ENCODE measurements around the gene MS4A4E. TPM values are rescaled to one million over a fixed set of nuclear protein-coding genes. Genes with fewer than 3 reads are reported as not detected.
"Not testable (repeated sequence)": the region's sequence is repeated elsewhere in the genome, so short reads cannot be mapped to it uniquely, and the experiment has no call there.

The MS4A4E gene
- total RNA-seq, 1 donor from 2014 or later: not detected

DNA sequence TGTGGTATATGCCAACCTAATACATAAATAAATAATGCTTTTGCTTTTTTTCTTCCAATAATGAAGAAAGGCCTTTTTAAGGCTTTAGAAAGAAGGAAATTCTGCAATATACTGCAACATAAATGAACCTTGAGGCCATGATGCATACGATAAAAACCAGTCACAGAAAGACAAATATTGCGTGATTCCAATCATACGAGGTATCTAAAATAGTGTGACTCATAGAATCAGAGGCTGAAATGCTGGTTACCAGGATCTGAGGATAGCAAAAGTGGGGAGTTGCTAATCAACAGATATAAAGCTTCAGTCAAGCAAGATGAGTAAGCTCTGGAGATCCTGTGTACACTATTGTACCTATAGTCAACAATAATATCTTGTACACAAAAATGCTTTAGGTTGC, 84.3 kb downstream of the MS4A4E start:
- H3K4me3 ChIP-seq: no peak overlapping the region

DNA sequence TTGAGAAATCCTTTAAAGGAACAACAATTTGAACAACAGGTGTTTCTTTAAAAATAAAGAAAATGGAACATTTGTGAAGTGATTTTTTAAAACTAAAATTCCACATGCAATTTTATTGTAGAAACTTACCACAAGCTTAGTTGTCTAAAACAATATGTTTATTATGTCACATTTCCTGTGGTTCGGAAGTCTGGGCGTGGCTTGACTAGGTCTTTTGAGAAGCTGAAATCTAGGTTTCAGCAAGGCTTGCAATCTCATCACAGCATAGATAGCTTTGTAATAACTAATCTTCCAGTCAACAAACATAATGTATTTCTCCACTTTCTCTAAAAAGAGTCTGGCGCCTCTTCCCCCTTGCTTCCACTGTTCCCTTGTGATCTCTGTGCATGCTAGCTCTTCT, 87.0 kb downstream of the MS4A4E start:
- H3K79me2 ChIP-seq (ENCODE audit: low read depth): no peaks in the 10 kb centered on the region
- H3K4me2 ChIP-seq: no peak overlapping the region
- H3K27ac Mint-ChIP-seq: no peak overlapping the region
- no peak overlapping the region for H3K4me3 Mint-ChIP-seq
- H3K4me3 ChIP-seq: no peak overlapping the region
- H3F3A ChIP-seq (ENCODE audit: low read depth): no peaks in the 10 kb centered on the region
- no peaks in the 10 kb centered on the region for H3K9me3 Mint-ChIP-seq
- H2AFZ ChIP-seq (replicated peaks): no peak overlapping the region
- peaks cover 4% of the 10 kb centered on the region for H3K9me3 ChIP-seq (ENCODE audit: low read depth)
- H3K36me3 Mint-ChIP-seq: no peaks in the 10 kb centered on the region
- no peaks in the 10 kb centered on the region for H3K27me3 ChIP-seq
- no peaks in the 10 kb centered on the region for H3K4me1 Mint-ChIP-seq
- TF ChIP-seq EZH2 (IDR thresholded peaks at IDR 0.05) (no peak), EZH2phosphoT487 (IDR thresholded peaks at IDR 0.05) (no peak)
- TF ChIP-seq, protein P1, sequence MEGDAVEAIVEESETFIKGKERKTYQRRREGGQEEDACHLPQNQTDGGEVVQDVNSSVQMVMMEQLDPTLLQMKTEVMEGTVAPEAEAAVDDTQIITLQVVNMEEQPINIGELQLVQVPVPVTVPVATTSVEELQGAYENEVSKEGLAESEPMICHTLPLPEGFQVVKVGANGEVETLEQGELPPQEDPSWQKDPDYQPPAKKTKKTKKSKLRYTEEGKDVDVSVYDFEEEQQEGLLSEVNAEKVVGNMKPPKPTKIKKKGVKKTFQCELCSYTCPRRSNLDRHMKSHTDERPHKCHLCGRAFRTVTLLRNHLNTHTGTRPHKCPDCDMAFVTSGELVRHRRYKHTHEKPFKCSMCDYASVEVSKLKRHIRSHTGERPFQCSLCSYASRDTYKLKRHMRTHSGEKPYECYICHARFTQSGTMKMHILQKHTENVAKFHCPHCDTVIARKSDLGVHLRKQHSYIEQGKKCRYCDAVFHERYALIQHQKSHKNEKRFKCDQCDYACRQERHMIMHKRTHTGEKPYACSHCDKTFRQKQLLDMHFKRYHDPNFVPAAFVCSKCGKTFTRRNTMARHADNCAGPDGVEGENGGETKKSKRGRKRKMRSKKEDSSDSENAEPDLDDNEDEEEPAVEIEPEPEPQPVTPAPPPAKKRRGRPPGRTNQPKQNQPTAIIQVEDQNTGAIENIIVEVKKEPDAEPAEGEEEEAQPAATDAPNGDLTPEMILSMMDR (IDR thresholded peaks at IDR 0.05): no peak
- H3K9ac ChIP-seq: no peak overlapping the region
- DNase-seq (ENCODE audit: low spot score): no peak
- no peaks in the 10 kb centered on the region for H3K36me3 ChIP-seq
- no peaks in the 10 kb centered on the region for H3K27me3 Mint-ChIP-seq (ENCODE audit: insufficient read depth, low read depth)
- H3K27ac ChIP-seq: no peak overlapping the region
- no peaks in the 10 kb centered on the region for H4K20me1 ChIP-seq (ENCODE audit: low read depth)
- H3K4me1 ChIP-seq: no peaks in the 10 kb centered on the region

More for the DNA sequence above, 84.3 kb downstream of the MS4A4E start:
- H3K9me3 Mint-ChIP-seq: no peaks in the 10 kb centered on the region
- H3K4me3 Mint-ChIP-seq: no peak overlapping the region
- H4K20me1 ChIP-seq (ENCODE audit: low read depth): no peaks in the 10 kb centered on the region
- H3K4me1 Mint-ChIP-seq: no peaks in the 10 kb centered on the region
- no peaks in the 10 kb centered on the region for H3K27me3 Mint-ChIP-seq (ENCODE audit: insufficient read depth, low read depth)
- H2AFZ ChIP-seq (replicated peaks): no peak overlapping the region
- DNase-seq (ENCODE audit: low spot score): no peak
- no peaks in the 10 kb centered on the region for H3F3A ChIP-seq (ENCODE audit: low read depth)
- no peak overlapping the region for H3K27ac Mint-ChIP-seq
- H3K9me3 ChIP-seq (ENCODE audit: low read depth): peaks cover 5% of the 10 kb centered on the region
- TF ChIP-seq, protein P1 (IDR thresholded peaks at IDR 0.05): no peak
- TF ChIP-seq EZH2phosphoT487 (IDR thresholded peaks at IDR 0.05) (no peak), EZH2 (IDR thresholded peaks at IDR 0.05) (no peak)
- no peaks in the 10 kb centered on the region for H3K4me1 ChIP-seq
- no peak overlapping the region for H3K4me2 ChIP-seq
- H3K27me3 ChIP-seq: no peaks in the 10 kb centered on the region
- H3K79me2 ChIP-seq (ENCODE audit: low read depth): no peaks in the 10 kb centered on the region
- no peaks in the 10 kb centered on the region for H3K36me3 ChIP-seq
- H3K36me3 Mint-ChIP-seq: no peaks in the 10 kb centered on the region
- H3K9ac ChIP-seq: no peak overlapping the region
- H3K27ac ChIP-seq: no peak overlapping the region

DNA sequence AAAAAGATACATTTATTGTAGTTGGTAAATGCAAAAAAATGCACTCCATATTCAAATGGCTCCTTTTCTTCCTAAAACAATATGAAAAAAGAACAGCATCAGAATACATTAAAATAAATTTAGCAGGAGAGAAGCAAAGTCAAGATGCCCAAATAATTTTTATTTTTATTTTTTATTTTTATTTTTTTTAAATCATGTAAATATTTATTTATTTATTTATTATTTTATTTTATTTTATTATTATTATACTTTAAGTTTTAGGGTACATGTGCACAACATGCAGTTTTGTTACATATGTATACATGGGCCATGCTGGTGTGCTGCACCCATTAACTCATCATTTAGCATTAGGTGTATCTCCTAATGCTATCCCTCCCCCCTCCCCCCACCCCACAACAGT, 90.2 kb downstream of the MS4A4E start:
- H3K9me3 Mint-ChIP-seq; H3K27me3 Mint-ChIP-seq (ENCODE audit: insufficient read depth, low read depth); H3F3A ChIP-seq (ENCODE audit: low read depth); H3K4me3 Mint-ChIP-seq; H3K4me3 ChIP-seq; H4K20me1 ChIP-seq (ENCODE audit: low read depth); H3K36me3 Mint-ChIP-seq; H3K27ac Mint-ChIP-seq; H3K36me3 ChIP-seq; H3K79me2 ChIP-seq (ENCODE audit: low read depth); H2AFZ ChIP-seq (replicated peaks); H3K4me2 ChIP-seq; H3K4me1 Mint-ChIP-seq; H3K9ac ChIP-seq; H3K9me3 ChIP-seq (ENCODE audit: low read depth); H3K4me1 ChIP-seq; H3K27me3 ChIP-seq; DNase-seq (ENCODE audit: low spot score); H3K27ac ChIP-seq: not testable (repeated sequence)

DNA sequence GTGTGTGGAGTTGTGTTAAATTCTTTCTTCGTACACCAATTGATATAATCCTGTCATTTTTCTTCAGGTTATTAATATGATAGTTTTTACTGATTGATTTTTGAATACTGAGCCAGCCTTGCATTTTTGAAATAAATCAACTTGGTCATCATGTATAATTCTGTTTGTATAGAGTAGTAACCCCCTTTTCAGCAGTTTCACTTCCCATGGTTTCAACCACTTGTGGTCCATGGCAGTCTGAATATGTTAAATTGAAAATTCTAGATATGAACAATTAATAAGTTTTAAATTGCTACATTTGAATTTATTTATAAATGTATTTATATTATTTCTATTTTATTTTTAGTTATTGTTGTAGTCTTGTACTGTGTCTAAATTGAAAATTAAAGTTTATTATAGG, 92.7 kb downstream of the MS4A4E start:
- Mint-ChIP-seq H3K9me3 (no peaks in the 10 kb centered on the region), H3K27me3 (ENCODE audit: insufficient read depth, low read depth) (no peaks in the 10 kb centered on the region), H3K4me1 (no peaks in the 10 kb centered on the region), H3K4me3 (no peak overlapping the region), H3K36me3 (no peaks in the 10 kb centered on the region), H3K27ac (no peak overlapping the region)
- Histone ChIP-seq H3K79me2 (ENCODE audit: low read depth) (no peaks in the 10 kb centered on the region), H3K4me2 (no peak overlapping the region), H3K9me3 (ENCODE audit: low read depth) (peaks cover 4% of the 10 kb centered on the region), H3F3A (ENCODE audit: low read depth) (no peaks in the 10 kb centered on the region), H3K4me3 (no peak overlapping the region), H4K20me1 (ENCODE audit: low read depth) (no peaks in the 10 kb centered on the region), H2AFZ (replicated peaks) (no peak overlapping the region), H3K27ac (no peak overlapping the region), H3K9ac (no peak overlapping the region), H3K4me1 (no peaks in the 10 kb centered on the region), H3K27me3 (no peaks in the 10 kb centered on the region), H3K36me3 (no peaks in the 10 kb centered on the region)
- no peak for DNase-seq (ENCODE audit: low spot score)
- TF ChIP-seq EZH2 (IDR thresholded peaks at IDR 0.05): no peak

Small RNA genes lying within 50 kb of the gene (microRNA-seq; reads per million reads assigned to microRNA genes)
- gene MIR6503: not detected

Small RNA genes lying within 50 kb of the gene (small RNA-seq; reads per million reads assigned to genes)
- gene MIR6503: not detected

Other genes starting within 250 kb of the MS4A4E start
- gene OOSP4B, start 226.0 kb downstream of the MS4A4E start, total RNA-seq (ENCODE audit: low replicate concordance): not detected in 2 replicates
- not detected in 2 replicates for gene OOSP2, start 202.7 kb downstream of the MS4A4E start, total RNA-seq (ENCODE audit: low replicate concordance)
- not detected in 2 replicates for gene MS4A3, start 186.5 kb downstream of the MS4A4E start, total RNA-seq (ENCODE audit: low replicate concordance)
- not detected in 2 replicates for gene MS4A2, start 154.5 kb downstream of the MS4A4E start, total RNA-seq (ENCODE audit: low replicate concordance)
- not detected in 2 replicates for gene MS4A6A, start 60.1 kb downstream of the MS4A4E start, total RNA-seq (ENCODE audit: low replicate concordance)
- not detected in 2 replicates for gene MS4A4A, start 37.5 kb upstream of the MS4A4E start, total RNA-seq (ENCODE audit: low replicate concordance)
- not detected in 2 replicates for gene MS4A6E, start 84.1 kb upstream of the MS4A4E start, total RNA-seq (ENCODE audit: low replicate concordance)
- gene MS4A7, start 135.4 kb upstream of the MS4A4E start, total RNA-seq (ENCODE audit: low replicate concordance): not detected in 2 replicates
- gene MS4A14, start 153.3 kb upstream of the MS4A4E start, total RNA-seq (ENCODE audit: low replicate concordance): not detected in 2 replicates
- not detected in 2 replicates for gene MS4A5, start 186.4 kb upstream of the MS4A4E start, total RNA-seq (ENCODE audit: low replicate concordance)
- gene MS4A1, start 212.7 kb upstream of the MS4A4E start, total RNA-seq (ENCODE audit: low replicate concordance): not detected in 2 replicates
- gene MS4A12, start 249.6 kb upstream of the MS4A4E start, total RNA-seq (ENCODE audit: low replicate concordance): not detected in 2 replicates